PFSK-1 (cell line): ENCODE measurements around the gene PRIM1.

Source experiments
- POLR2AphosphoS5 ChIP-seq: IDR thresholded peaks from 2 replicates; pipeline ENCODE4 v1.6.1; 2012; ENCODE audit warnings: low read depth, mild to moderate bottlenecking, control low read depth, low read length, moderate library complexity
- REST ChIP-seq, 2 experiments: IDR thresholded peaks; 2 replicates each; pipeline versions ENCODE4 v1.6.1 to v1.8.0; 2011 to 2012; ENCODE audit warnings: low read depth in 2 of 2, low read length in 2 of 2, control low read depth in 1 of 2, inconsistent platforms in 1 of 2, mild to moderate bottlenecking in 1 of 2, moderate library complexity in 1 of 2; ENCODE audit not compliant: insufficient read depth in 1 of 2
- TAF1 ChIP-seq: IDR thresholded peaks from 2 replicates; pipeline ENCODE4 v1.6.1; 2012; ENCODE audit warnings: low read length, control low read depth, borderline replicate concordance; ENCODE audit not compliant: insufficient read depth

GRCh38 chr12:56787498-56787897 lies 35.4 kb upstream of the PRIM1 start:
- TF ChIP-seq POLR2AphosphoS5 (no peak), REST (IDR thresholded peaks at IDR 0.05; ENCODE audit: insufficient read depth in 1 of 2, low read depth in 2 of 2, low read length in 2 of 2) (no peak), TAF1 (no peak)
